HL-60/S4 treated with phorbol 12-myristate 13-acetate at 8.2 ng/mL for 4 days and 3 days (cell line): ENCODE data around the gene KRTAP10-8.
"Not testable (repeated sequence)": the region's sequence is repeated elsewhere in the genome, so short reads cannot be mapped to it uniquely, and the experiment has no call there.

ENCODE experiments used
- in situ Hi-C: fragments of 300-500 bp; cut with MboI; formaldehyde crosslinking; loops from 2 replicates; pipeline ENCODE4 v1.15.0; 2022; ENCODE audit warnings: low sequenced_read_pairs

The KRTAP10-8 gene, protein sequence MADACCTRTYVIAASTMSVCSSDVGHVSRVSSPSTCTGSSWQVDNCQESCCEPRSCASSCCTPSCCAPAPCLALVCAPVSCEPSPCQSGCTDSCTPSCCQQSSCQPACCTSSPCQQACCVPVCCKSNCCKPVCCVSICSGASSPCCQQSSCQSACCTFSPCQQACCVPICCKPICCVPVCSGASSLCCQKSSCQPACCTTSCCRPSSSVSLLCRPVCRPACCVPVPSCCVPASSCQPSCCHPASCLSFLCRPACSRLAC

DNA sequence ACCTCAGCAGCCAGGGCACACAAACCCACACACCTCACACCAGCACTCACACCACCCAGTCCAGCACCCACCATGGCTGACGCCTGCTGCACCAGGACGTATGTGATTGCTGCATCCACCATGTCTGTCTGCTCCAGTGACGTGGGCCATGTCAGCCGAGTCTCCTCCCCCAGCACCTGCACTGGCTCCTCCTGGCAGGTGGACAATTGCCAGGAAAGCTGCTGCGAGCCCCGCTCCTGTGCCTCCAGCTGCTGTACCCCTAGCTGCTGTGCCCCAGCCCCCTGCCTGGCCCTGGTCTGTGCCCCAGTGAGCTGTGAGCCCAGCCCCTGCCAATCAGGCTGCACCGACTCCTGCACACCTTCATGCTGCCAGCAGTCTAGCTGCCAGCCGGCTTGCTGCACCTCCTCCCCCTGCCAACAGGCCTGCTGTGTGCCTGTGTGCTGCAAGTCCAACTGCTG lies at the start of gene KRTAP10-8:
KRTAP10-8 (plus strand) TSS at position 51 of the 458 bp plus-strand sequence; CDS start at position 73, 22 bp downstream.
- in situ Hi-C loops: no loop called here

DNA sequence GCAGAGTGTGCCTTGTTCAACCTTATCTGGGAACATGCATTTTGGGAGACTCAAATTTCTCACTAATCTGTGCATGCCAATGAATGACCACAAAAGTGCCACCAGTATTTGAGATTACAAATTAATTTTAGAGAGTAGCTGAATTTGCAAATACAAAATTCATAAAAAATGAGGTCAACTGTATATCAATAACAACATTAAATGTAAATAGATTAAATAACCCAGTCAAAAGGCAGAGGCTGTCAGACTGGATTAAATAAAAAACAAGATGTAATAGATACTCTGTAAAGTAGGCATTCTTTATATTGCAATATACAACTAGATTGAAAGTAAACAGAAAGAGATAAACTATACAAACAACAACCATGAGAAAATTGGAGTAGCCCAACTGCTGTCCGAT lies 47.8 kb upstream of the KRTAP10-8 start:
- in situ Hi-C loops: no loop called here

DNA sequence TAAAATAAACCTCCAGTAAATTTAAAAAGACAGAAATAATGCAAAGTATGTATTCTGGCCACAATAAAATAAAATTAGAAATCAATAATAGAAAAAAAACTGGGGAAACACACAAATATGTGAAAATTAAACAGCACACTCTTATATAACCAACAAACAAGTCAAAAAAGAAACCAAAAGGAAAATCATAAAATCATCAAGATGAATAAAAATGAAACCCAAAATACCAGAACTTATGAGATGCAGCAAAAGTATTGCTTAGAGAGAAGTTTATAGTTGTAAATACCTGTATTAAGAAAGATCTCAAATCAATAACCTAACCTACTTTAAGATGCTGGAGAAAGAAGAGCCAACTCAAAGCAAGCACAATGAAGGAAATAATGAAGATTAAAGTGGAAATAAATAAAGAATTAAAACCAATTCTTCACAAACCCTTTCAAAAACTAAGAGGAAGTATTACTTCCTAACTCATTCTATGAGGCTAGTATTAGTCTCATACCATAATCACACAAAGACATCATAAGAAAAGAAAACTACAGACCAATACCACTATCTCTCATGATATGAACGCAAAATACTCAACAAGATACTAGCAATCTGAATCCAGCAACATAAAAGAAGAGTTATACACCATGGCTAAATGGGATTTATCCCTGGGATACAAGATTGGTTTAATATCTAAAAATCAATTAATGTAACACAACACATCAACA lies 46.8 kb upstream of the KRTAP10-8 start:
- in situ Hi-C loops: no loop called here

DNA sequence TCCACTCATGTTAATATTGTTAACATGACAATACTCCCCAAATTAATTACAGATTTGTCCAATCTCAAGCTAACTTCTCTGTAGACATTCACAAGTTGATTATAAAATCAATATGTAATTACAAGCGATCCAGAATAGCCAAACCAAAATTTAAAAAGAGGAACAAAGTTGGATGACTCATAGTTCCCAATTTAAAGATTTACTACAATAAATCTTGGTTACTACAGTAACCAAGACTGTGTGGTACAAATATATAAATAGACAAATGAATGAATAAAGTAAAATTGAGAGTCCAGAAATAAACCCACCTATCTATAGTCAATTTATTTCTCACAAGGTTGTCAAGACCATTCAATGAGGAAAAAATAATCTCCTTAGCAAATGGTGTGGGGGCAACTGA lies 45.5 kb upstream of the KRTAP10-8 start:
- in situ Hi-C loops: no loop called here

DNA sequence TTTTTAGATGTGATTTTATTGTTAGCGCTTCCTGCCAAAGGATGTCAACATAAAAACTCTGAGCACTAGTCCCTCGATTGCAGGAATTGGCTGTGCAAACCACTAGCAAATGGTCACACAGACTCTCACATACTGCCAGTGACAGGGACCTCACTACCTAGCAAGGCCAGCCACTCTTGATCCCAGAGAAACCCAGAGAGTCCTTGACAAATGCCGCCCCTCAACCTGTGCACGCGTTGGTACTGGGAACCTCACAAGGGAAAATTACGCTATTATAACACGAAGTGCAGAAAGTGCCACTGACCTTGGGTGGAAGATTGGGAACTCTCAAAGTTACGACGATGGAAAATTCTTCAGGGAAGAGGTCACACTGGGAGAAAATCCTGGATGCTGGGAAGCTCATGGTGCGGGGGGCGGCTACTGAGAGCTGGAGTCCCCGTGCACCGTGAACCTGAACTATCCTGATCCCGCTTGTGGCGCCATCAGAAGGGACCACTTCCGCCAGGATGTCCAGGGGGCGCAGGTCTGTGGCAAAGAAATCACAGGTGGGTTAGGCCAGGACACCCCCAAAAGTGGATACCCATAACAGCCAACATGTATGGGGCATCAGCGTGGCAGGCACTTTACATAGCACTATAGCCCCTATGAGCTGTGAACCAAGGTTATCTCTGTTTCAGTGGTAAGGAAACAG lies 44.3 kb upstream of the KRTAP10-8 start:
- in situ Hi-C loops: no loop called here

DNA sequence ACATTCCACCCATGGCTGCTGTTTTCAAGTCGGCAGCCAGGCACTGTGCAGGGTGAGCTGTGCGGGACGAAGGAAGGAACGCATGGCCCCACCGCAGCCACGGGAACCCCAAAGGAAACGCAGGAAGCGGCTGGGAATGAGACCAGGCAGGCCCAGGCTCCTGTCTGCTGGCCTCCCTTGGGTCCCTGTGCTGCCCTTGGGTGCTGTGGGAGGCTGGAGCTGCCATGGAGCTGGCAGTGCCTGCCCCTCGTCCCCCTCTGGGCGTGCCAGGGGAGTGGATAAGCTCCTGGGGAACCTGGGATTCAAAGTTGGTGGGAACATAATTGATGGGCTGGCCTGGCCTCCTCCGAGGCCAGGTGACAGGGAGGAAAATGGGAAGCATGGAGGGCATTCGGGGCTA lies 43.6 kb upstream of the KRTAP10-8 start:
- in situ Hi-C loops: no loop called here

DNA sequence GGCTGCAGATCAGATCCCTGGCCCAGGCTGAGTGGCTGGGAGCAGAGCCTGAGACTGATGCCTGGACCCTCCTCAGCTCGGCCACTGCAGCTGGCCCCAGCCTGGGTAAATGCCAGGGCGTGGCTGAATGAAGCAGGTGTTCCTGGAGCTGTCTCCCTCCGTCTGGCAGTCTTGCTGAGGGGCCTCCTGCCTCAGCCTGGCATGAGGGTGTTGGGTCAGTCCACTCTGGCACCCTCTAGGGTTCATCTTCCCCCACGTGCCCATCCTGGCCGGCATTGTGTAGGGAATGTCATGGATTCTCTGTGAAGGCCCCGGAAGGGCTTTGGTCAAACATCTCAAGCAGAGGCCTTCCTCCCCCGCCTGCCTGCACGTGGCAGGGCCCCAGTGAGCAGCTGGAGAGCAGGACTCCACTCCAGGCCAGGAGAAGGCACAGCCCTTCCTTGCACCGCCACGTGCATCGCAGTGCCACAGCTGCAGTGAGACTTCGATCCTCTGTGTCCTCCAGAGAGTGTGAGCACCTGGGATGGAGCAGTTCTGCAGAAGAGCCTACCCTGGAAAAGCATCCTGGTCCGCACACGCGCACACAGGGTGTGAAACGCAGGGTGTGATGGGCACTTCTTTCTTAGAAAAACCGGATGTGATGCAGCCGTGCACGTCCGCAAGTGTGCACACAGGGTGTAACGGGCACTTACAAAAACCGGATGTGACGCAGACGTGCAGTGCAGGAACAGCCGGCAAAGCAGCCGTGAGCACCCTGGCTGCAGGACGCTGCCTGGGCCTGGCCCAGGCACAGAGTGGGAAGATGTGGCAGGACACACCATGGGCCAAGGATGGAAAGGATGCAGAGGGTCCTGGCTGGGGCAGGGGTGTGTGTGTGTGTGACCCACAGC lies 43.0 kb upstream of the KRTAP10-8 start:
- in situ Hi-C loops: no loop called here

DNA sequence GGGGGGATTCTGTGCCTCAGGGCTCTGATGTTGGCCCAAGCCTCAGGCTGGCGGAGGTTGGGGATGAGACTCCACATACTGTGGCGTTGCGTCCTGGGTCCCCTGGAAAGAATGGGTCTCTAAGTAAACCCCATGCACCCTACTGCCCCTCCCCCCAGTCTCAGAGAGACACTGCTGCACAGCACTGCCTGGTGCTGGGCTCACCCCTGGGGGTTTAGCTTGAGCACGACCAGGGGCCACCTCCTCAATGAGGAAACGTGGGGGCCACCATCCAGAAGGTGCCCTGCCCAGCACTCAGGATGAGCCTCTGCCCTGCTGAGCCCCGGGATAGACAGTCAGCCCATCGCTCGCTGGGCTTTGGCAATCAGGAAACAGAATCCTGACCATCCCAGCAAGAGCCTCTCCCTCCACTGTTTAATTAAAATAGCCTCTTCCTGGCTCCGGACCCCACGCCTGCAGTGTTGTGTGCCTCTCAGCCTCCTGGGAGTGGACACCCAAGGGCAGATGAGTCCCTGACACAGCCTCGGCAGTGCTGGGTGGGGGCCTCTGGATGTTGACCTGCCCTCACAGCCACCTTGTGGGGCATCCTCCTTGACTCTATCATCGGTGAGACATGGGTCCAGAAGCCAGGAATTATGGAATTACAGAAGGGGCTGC lies 41.9 kb upstream of the KRTAP10-8 start:
- in situ Hi-C loops: no loop called here

DNA sequence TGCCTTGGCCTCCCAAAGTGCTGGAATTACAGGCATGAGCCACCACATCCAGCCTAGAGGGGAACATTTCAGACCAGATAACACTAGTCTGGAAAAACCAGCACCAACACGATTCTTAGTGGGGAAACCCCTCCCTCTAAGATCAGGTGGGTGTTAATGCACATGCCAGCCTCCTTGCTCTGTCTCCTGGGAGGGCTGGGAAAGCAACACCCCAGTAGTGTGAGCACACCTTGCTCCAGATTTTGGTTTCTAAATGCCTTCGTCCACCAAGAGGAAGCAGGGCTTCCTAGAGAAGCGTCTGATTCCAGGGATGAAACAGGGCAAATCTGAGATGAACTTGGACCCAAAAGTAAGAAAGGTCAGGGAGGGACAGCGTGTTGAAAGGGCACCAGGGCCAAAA lies 40.6 kb upstream of the KRTAP10-8 start:
- in situ Hi-C loops: no loop called here

DNA sequence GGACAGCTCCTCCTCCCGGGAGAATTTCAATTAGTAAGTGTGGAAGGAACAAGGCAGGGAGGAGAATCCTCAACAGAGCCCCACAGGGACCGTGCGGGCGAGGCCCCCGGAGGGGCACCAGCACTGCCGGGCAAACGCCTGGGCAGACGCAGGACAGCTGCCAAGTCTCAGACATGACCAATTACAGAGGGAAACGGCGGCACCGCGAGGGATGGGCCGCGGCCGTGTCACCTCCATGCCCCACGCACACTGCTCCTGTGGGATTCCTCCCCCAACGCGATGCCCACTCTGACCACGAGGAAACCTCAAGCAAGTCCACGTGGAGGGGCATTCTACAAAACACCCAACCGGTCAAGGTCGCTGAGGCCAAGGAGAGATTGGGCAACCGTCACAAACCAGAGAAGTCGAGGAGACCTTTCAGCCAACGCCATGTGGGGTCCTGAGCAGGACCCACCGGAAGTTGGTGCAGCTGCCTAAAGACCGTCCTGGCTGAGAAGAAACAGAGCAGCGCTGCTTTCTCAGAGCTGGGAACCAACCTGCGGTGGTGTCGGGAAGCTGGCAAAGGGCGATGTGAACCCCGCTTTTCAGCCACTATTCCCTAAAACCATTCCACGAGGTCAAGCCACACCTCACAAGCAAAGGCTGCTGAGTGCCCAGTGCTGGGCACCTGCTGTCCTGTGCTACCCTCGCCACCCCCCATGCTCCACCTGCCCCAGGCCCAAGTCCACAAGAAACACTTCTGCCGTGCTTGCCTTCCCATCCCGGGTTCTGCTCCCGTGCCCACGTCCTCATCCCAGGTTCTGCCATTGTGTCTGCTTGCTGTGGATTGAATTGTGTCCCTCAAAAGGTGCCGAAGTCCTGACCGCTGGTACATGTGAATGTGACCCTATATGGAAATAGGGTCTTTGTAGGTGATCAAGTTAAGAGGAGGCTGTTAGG lies 39.8 kb upstream of the KRTAP10-8 start:
- in situ Hi-C loops: no loop called here

DNA sequence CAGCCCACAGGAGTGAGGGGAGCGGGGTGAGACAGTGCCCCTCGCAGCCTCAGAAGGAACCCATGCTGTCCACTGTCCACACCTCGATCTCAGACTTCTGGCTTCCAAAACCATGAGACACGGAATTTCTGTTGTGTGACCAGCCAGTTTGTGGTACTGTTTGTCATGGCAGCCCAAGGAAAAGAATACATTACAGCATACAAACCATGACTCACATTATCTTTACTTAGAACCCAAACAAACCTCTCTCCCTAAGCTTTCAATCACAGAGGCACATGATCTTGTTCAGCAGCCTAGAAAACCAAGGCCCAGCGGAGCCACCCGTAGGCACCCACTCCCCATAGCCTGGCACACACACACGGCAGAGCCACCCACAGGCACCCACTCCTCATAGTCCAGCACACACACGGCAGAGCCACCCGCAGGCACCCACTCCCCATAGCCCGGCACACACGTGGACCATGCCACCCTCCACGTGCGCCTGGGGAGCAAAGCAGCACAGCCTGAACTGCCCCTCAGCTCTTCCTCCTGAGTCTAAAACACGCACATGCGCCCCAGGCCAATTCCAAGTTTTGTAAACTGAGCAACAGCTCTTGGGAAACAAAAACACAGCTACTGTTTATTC lies 38.8 kb upstream of the KRTAP10-8 start:
- in situ Hi-C loops: no loop called here

DNA sequence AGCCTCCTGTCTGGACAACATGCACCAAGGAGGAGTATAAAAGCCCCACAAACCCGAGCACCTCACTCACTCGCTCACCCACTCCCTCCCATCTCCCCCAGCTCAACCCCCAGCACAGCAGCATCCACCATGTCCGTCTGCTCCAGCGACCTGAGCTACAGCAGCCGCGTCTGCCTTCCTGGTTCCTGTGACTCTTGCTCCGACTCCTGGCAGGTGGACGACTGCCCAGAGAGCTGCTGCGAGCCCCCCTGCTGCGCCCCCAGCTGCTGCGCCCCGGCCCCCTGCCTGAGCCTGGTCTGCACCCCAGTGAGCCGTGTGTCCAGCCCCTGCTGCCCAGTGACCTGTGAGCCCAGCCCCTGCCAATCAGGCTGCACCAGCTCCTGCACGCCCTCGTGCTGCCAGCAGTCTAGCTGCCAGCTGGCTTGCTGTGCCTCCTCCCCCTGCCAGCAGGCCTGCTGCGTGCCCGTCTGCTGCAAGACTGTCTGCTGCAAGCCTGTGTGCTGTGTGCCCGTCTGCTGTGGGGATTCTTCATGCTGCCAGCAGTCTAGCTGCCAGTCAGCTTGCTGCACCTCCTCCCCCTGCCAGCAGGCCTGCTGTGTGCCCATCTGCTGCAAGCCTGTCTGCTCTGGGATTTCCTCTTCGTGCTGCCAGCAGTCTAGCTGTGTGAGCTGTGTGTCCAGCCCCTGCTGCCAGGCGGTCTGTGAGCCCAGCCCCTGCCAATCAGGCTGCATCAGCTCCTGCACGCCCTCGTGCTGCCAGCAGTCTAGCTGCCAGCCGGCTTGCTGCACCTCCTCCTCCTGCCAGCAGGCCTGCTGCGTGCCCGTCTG lies 38.0 kb upstream of the KRTAP10-8 start, which contains the start of gene KRTAP10-4:
KRTAP10-4 (plus strand) TSS at position 100 of the 827 bp plus-strand sequence; CDS start at position 130, 30 bp downstream.
- in situ Hi-C loops: not testable (repeated sequence)

DNA sequence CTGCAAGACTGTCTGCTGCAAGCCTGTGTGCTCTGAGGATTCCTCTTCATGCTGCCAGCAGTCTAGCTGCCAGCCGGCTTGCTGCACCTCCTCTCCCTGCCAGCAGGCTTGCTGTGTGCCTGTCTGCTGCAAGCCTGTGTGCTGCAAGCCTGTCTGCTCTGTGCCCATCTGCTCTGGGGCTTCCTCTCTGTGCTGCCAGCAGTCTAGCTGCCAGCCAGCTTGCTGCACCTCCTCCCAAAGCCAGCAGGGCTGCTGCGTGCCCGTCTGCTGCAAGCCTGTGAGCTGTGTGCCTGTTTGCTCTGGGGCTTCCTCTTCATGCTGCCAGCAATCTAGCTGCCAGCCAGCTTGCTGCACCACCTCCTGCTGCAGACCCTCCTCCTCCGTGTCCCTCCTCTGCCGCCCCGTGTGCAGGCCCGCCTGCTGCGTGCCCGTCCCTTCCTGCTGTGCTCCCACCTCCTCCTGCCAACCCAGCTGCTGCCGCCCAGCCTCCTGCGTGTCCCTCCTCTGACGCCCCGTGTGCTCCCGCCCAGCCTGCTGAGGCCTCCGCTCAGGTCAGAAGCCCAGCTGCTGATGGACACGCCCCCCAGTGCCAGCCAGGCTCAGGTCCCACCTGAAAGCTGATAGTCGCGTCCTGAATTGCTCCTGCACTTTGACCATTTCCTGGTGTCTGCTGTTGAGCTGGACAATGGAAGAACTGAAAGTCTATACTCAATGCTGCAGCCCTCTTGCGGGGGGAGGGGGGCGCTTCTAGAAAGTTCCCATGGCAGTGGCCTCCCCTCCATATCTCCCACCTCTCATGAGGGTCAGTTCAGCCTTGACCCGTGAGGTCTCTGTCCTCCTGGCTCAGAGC lies 37.2 kb upstream of the KRTAP10-8 start:
- in situ Hi-C loops: no loop called here

DNA sequence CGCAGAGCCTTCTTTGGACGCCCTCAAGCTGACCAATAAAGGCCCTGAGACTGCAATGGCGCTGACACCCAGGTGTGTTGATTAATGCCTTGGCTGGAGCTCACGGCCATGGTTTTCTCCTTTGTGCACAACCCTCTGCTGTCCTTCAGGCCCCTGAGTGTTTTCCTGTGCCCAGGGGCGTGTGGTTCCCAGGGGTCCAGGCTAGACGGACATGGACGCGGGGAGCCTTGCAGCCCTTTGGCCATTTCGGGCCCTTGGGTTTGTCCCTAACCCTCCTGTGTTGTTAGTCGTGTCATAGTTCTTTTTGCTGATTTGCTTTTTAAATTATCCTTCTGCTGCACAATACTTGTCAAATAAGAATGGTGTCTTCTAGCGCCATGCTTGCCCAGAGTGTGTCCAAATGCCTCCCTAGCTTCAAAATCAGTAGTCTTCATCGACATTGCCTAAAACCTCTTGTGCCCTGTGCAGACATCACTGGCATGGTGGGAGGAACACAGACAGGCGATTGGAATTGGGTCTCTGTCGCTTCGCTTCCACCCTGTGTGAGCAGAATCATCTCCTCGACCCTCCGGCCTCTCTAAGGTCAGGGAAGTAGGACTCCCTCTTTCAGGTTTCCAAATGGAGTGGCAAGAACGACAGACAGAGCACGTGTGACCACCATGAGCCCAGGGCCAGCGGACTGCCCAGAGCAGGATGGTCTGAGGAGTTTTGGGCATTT lies 36.4 kb upstream of the KRTAP10-8 start:
- in situ Hi-C loops: no loop called here

DNA sequence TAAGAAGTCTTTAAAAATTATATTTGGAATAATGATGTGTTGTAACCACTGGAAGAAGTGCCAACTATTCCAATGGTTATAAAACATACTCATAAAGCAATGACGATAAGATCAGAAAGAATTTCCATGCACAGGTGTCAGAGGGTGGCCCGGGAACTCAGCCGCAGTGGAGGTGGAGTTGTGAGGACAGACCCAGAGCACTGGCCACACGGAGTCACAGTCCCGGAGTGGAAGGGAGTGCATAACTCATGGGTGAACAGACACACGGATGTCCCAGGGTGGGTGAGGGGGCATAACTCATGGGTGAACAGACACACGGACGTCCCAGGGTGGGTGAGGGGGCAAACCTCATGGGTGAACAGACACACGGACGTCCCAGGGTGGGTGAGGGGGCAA lies 35.9 kb upstream of the KRTAP10-8 start:
- in situ Hi-C loops: no loop called here

DNA sequence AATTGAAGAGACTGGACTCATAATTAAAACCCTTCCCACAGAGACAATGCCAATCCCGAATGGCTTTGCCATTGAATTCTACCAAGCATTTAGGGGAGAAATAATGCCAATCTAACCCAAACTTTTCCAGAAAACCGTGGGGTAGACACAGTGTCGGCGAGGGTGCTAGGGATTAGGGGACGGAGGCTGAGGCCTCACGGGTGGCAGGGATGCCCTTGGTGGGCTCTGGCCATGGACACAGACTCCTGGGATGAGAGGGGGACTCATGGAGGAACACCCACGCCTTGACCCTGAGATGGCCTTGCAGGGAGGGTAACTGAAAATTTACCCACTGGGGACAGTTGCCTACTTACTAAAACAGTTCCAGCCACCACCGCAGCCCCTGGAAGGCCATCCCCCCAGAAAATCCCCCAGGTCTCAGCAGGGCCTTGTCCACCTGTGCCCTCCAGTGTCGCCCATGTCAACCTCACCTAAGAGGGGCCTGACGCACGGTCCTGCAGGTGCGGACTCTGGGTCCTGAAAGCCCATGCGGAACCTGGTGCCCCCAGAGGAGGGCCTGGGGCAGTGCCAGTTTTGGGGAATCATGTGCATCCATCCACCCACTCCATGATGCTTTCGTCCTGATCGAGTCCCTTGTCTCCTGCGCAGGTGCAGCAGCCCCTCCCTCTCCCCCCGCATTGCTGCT lies 33.4 kb upstream of the KRTAP10-8 start:
- in situ Hi-C loops: no loop called here
